CD4-positive, CD25-positive, alpha-beta regulatory T cell (primary cell): ENCODE results near the gene CMKLR1. TPM values are rescaled to one million over a fixed set of nuclear protein-coding genes. Genes with fewer than 3 reads are reported as not detected.

Experiments used
- ATAC-seq, 2 donors: fragments of 150-1000 bp; cut with Tn5 transposase; one replicate each; pipeline ENCODE4 v1.10.0; 2021; ENCODE audit warnings: low read depth in 2 of 2, moderate number of reproducible peaks in 2 of 2, moderate library complexity in 1 of 2
- DNase-seq, 3 donors: peaks; one replicate each; pipeline versions ENCODE4 v3.0.0 to v3.0.0-alpha.2; 2012 to 2022; ENCODE audit warnings: mixed read lengths in 1 of 3
- H3K27ac ChIP-seq: one replicate; pipeline ENCODE4 v1.7.0; 2013; ENCODE audit warnings: mild to moderate bottlenecking, low read length; ENCODE audit not compliant: insufficient read depth, poor library complexity, severe bottlenecking
- H3K27me3 ChIP-seq: one replicate; pipeline ENCODE4 v1.7.0; 2013; ENCODE audit warnings: low read length; ENCODE audit not compliant: control insufficient read depth, insufficient read depth
- H3K36me3 ChIP-seq: one replicate; pipeline ENCODE4 v1.7.0; 2013; ENCODE audit warnings: mild to moderate bottlenecking, low read length, moderate library complexity; ENCODE audit not compliant: control insufficient read depth, insufficient read depth
- H3K4me1 ChIP-seq: 2 replicates; pipeline ENCODE4 v1.7.0; 2013; ENCODE audit warnings: mild to moderate bottlenecking, low read length; ENCODE audit not compliant: insufficient read depth, control insufficient read depth, poor library complexity, severe bottlenecking
- H3K4me3 ChIP-seq: one replicate; pipeline ENCODE4 v1.7.0; 2013; ENCODE audit warnings: low read depth, mild to moderate bottlenecking, low read length, moderate library complexity
- H3K9me3 ChIP-seq, 2 experiments: 1 replicate in 1 of 2; 2 replicates in 1 of 2; pipeline ENCODE4 v1.7.0; 2013; ENCODE audit warnings: low read length in 2 of 2, mild to moderate bottlenecking in 1 of 2, moderate library complexity in 1 of 2; ENCODE audit not compliant: control insufficient read depth in 2 of 2
- H3K27ac Mint-ChIP-seq, 3 donors: one replicate each; pipeline ENCODE4 v1.8.0; 2020 to 2022; ENCODE audit warnings: mild to moderate bottlenecking in 3 of 3, mixed read lengths in 3 of 3, moderate library complexity in 2 of 3
- H3K27me3 Mint-ChIP-seq: one replicate; pipeline ENCODE4 v1.8.0; 2022; ENCODE audit warnings: mild to moderate bottlenecking, mixed read lengths
- H3K36me3 Mint-ChIP-seq: one replicate; pipeline ENCODE4 v1.8.0; 2020; ENCODE audit warnings: mixed read lengths
- H3K4me1 Mint-ChIP-seq, 4 donors: one replicate each; pipeline ENCODE4 v1.8.0; 2020 to 2022; ENCODE audit warnings: mixed read lengths in 4 of 4, mild to moderate bottlenecking in 1 of 4
- H3K4me3 Mint-ChIP-seq, 4 donors: one replicate each; pipeline ENCODE4 v1.8.0; 2020 to 2022; ENCODE audit warnings: mild to moderate bottlenecking in 4 of 4, mixed read lengths in 4 of 4, moderate library complexity in 3 of 4
- H3K9me3 Mint-ChIP-seq, 7 donors: one replicate each; pipeline ENCODE4 v1.8.0; 2020 to 2022; ENCODE audit warnings: mixed read lengths in 7 of 7, mild to moderate bottlenecking in 3 of 7, moderate library complexity in 2 of 7
- polyA plus RNA-seq, 4 donors: library from polyadenylated mRNA; unstranded; fragments of 300-500 nt; fragmentation: Illumina TruSeq; gene quantifications; one replicate each; pipeline ENCODE4 v1.2.3, GENCODE V29; 2021
- total RNA-seq: library from RNA; stranded (reverse); gene quantifications from one replicate; pipeline ENCODE4 v1.2.3, GENCODE V29; 2022

The CMKLR1 gene
- total and polyA plus RNA-seq, 5 donors from 2014 or later, result 0.18 to 1.6 (median 0.30) TPM

DNA sequence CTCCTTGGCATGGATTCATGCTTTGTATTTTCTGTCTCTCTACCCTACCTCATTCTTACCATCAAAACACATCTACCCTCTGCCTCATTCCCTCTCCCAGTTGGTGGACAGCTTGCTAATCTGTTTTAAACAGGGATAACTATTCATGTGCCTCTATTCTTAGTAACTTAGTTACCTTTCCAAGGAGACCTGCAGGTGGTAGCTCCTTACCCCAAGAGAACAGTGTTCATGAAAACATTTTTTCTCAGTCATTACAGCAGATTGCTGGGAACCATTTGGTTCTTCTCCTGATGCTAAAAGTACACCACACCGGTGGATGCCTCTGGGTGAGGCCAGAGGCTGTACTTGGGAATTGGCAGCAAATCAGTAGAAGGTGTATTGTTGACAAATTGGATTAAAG is 73.0 kb downstream of the CMKLR1 start:
- Histone ChIP-seq H3K36me3 (no peaks in the 10 kb centered on the region), H3K27ac (no peak overlapping the region), H3K27me3 (peaks cover 3% of the 10 kb centered on the region), H3K4me1 (no peaks in the 10 kb centered on the region), H3K9me3 (peaks cover 7 to 9% of the 10 kb centered on the region in 2 experiments), H3K4me3 (no peak overlapping the region)
- peaks cover 19% of the 10 kb centered on the region for H3K27me3 Mint-ChIP-seq
- ATAC-seq, result no peak
- no peaks in the 10 kb centered on the region for H3K4me1 Mint-ChIP-seq
- no peak for DNase-seq
- H3K9me3 Mint-ChIP-seq, result peaks cover 0 to 13% (median 2%) of the 10 kb centered on the region in 7 donors
- no peak overlapping the region for H3K4me3 Mint-ChIP-seq
- H3K27ac Mint-ChIP-seq, result no peak overlapping the region
- no peaks in the 10 kb centered on the region for H3K36me3 Mint-ChIP-seq

DNA sequence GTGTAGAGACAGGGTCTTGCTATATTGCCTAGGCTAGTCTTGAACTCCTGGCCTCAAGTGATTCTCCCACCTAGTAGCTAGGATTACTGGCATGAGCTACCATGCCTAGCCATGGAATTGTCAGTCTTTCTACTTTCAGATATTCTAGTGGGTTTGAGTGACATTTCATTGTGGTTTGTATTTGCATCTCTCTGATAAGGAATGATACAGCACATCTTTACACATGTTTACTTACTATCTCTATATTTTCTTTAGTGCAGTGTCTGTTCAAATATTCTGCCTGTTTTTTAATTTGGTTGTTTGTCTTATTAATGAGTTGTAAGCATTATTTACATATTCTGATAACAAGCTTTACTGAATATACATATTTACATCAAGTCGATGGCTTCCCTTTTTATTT is 73.6 kb downstream of the CMKLR1 start:
- Mint-ChIP-seq H3K9me3 (peaks cover 0 to 19% (median 6%) of the 10 kb centered on the region in 7 donors), H3K27ac (no peak overlapping the region), H3K4me3 (no peak overlapping the region), H3K4me1 (no peaks in the 10 kb centered on the region), H3K27me3 (peaks cover 15% of the 10 kb centered on the region), H3K36me3 (no peaks in the 10 kb centered on the region)
- Histone ChIP-seq H3K27me3 (peaks cover 3% of the 10 kb centered on the region), H3K4me1 (no peaks in the 10 kb centered on the region), H3K27ac (no peak overlapping the region), H3K4me3 (no peak overlapping the region), H3K9me3 (peaks cover 13 to 15% of the 10 kb centered on the region in 2 experiments), H3K36me3 (no peaks in the 10 kb centered on the region)
- ATAC-seq (no peak), DNase-seq (no peak)

DNA sequence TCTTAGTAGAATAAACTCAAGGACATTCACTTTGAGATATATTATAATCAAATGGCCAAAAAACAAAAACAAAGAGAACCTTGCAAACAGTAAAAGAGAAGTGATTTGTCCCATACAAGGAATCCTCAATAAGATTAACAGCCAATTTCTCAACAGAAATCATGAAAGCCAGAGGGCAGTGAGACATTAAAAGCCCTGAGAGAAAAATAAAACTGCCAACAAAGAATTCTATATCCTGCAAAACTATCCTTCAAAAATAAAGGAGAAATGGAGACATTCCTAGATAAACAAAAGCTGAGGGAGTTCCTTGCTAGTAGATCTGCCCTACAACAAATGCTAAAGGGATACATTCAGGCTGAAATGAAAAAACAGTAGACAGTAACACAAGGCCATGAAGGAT is 78.1 kb downstream of the CMKLR1 start:
- Mint-ChIP-seq H3K27ac (no peak overlapping the region), H3K4me1 (no peaks in the 10 kb centered on the region), H3K27me3 (peaks cover 6% of the 10 kb centered on the region), H3K36me3 (no peaks in the 10 kb centered on the region), H3K9me3 (peaks cover 2 to 32% (median 10%) of the 10 kb centered on the region in 7 donors), H3K4me3 (no peak overlapping the region)
- Histone ChIP-seq H3K36me3 (no peaks in the 10 kb centered on the region), H3K27me3 (peaks cover 2% of the 10 kb centered on the region), H3K4me3 (no peak overlapping the region), H3K9me3 (peaks cover 23 to 27% of the 10 kb centered on the region in 2 experiments), H3K4me1 (no peaks in the 10 kb centered on the region), H3K27ac (no peak overlapping the region)
- ATAC-seq (no peak), DNase-seq (no peak)

DNA sequence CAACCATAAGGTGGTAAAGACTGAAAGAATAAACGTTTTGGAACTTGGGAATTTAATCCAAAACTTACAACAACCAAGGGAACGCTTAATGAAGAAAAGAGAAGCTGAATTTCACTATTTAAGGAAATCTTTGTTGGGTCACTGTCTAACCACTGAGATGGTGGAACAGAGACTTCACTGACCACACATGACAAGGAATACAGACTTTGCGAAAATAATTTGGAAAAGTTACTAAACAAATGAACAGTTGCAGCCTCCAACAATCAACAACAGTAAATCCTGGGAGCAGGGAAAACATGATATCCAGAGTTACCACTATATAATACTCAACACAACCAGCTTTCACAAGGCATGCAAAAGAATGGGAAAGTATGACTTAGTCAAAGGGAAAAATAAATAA is 79.1 kb downstream of the CMKLR1 start:
- Mint-ChIP-seq H3K36me3 (no peaks in the 10 kb centered on the region), H3K27ac (no peak overlapping the region), H3K4me3 (no peak overlapping the region), H3K4me1 (no peaks in the 10 kb centered on the region), H3K9me3 (peaks cover 3 to 32% (median 9%) of the 10 kb centered on the region in 7 donors), H3K27me3 (peaks cover 6% of the 10 kb centered on the region)
- no peaks in the 10 kb centered on the region for H3K36me3 ChIP-seq
- H3K9me3 ChIP-seq, result peaks cover 23 to 27% of the 10 kb centered on the region in 2 experiments
- no peak for DNase-seq
- no peaks in the 10 kb centered on the region for H3K4me1 ChIP-seq
- no peak overlapping the region for H3K27ac ChIP-seq
- no peak overlapping the region for H3K4me3 ChIP-seq
- ATAC-seq, result no peak
- peaks cover 2% of the 10 kb centered on the region for H3K27me3 ChIP-seq

DNA sequence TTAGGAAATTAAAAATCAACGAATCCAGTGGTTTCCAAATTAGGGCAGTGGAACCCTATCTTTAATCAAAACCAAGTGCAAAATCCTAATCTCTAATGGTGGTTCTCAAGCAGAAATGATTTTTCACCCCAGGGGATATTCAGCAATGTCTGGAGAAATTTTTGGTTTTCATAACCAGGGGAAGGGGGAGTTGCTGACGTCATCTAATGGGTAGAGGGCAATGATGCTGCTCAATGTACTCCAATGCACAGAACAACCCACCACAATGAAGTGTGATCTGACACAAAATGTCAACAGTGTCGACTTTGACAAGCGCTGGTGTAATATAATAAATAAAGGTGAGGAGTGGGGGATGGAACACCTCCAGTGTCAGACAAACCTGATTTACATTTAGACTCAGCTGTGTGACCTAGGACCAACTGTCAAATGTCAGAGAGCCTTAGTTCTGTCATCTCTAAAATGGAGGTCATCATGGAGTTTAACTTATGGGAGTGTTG is 81.5 kb downstream of the CMKLR1 start:
- no peaks in the 10 kb centered on the region for H3K36me3 Mint-ChIP-seq
- peaks cover 0 to 7% (median 0%) of the 10 kb centered on the region in 4 donors for H3K4me1 Mint-ChIP-seq
- DNase-seq (no peak), ATAC-seq (no peak)
- H3K9me3 ChIP-seq, result peaks cover 23 to 27% of the 10 kb centered on the region in 2 experiments
- H3K4me3 ChIP-seq, result no peak overlapping the region
- peaks cover 3 to 31% (median 9%) of the 10 kb centered on the region in 7 donors for H3K9me3 Mint-ChIP-seq
- H3K27ac Mint-ChIP-seq, result no peak overlapping the region
- H3K27me3 ChIP-seq, result peaks cover 2% of the 10 kb centered on the region
- H3K4me1 ChIP-seq, result peaks cover 8% of the 10 kb centered on the region
- H3K27ac ChIP-seq, result no peak overlapping the region
- H3K4me3 Mint-ChIP-seq, result no peak overlapping the region
- no peaks in the 10 kb centered on the region for H3K36me3 ChIP-seq
- no peaks in the 10 kb centered on the region for H3K27me3 Mint-ChIP-seq

DNA sequence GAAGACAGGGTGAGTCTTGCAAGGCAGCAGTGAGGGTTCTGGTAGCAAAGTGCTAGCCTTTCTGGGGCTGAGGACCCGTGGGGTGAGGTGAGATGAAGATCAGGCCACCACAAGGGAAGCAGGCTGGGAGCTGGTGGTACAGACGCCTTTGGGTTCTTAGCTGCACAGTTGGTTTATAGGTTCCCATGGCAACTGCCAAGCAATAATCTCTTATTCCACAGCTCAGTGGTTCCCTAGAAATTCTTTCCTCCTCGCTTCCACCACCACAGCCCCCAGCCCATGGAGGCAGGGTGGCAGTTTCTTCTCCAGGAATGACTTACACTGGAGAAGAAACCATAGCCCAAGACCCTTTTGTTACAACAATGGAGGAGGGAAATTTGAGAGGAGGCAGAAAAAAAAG is 82.1 kb downstream of the CMKLR1 start:
- Histone ChIP-seq H3K36me3 (no peaks in the 10 kb centered on the region), H3K27ac (no peak overlapping the region), H3K9me3 (peaks cover 22 to 27% of the 10 kb centered on the region in 2 experiments), H3K27me3 (peaks cover 2% of the 10 kb centered on the region), H3K4me1 (peaks cover 8% of the 10 kb centered on the region), H3K4me3 (no peak overlapping the region)
- Mint-ChIP-seq H3K4me1 (peaks cover 0 to 11% (median 0%) of the 10 kb centered on the region in 4 donors), H3K27me3 (no peaks in the 10 kb centered on the region), H3K9me3 (peaks cover 2 to 28% (median 9%) of the 10 kb centered on the region in 7 donors), H3K4me3 (no peak overlapping the region), H3K27ac (no peak overlapping the region), H3K36me3 (no peaks in the 10 kb centered on the region)
- ATAC-seq, result no peak
- DNase-seq, result no peak

DNA sequence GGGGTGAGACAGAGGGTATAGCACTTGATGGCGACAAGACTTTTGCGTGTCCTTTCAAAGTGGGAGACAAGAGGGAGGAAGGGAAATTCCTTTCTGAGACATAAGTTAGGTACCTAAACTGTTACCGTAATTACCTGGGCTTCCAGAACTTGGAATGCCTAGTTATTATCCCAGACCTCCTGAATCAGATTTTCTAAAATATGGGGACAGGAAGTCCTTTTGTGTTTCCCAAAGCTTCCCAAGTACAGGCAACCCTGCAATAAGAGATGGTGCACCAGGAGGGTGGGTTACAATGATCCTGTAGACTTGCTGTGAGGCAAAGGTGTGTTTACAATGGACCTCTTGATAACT is 83.9 kb downstream of the CMKLR1 start:
- no peak for ATAC-seq
- Mint-ChIP-seq H3K4me1 (peaks cover 0 to 11% (median 0%) of the 10 kb centered on the region in 4 donors), H3K27me3 (peaks cover 3% of the 10 kb centered on the region), H3K27ac (no peak overlapping the region), H3K9me3 (peaks cover 0 to 11% (median 5%) of the 10 kb centered on the region in 7 donors), H3K36me3 (no peaks in the 10 kb centered on the region), H3K4me3 (no peak overlapping the region)
- DNase-seq, result no peak
- no peaks in the 10 kb centered on the region for H3K36me3 ChIP-seq
- H3K4me3 ChIP-seq, result no peak overlapping the region
- H3K27ac ChIP-seq, result no peak overlapping the region
- H3K9me3 ChIP-seq, result peaks cover 6 to 11% of the 10 kb centered on the region in 2 experiments
- peaks cover 8% of the 10 kb centered on the region for H3K4me1 ChIP-seq
- peaks cover 2% of the 10 kb centered on the region for H3K27me3 ChIP-seq

DNA sequence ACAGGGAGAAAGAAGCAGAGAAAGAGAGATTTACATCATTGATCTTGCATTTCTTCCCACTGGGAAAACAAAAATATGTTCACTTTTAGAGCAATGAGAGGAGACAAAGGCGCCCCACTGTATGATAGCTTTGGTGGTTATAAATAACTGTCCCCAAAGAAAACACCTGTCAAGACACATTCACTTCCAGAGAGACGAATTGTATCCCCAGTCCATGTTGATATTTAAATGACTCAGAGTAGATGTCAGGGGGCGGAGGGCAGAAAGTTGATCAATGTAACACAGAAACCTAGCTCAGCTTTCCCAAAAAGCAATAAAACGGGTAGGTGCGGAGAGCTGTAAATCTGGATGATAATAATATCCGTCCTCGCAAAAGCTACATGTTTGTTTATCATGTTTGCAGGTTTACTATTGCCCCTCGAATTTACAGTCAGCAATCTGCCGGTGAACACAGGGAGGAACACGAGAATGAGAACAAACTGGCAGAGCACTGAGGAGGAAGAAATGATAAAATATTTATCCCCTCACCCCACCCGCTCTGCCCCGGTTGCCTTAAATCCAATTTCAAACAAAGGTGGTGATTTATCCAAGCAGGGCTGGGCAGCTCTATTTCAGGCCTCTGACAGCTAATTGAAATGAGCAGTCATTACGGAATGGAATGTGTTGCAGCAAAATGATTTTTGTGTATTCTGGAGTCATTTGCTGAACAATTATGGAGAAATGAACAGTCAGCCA is 84.4 kb downstream of the CMKLR1 start:
- peaks cover 0 to 8% (median 4%) of the 10 kb centered on the region in 7 donors for H3K9me3 Mint-ChIP-seq
- DNase-seq (no peak), ATAC-seq (no peak)
- Histone ChIP-seq H3K36me3 (no peaks in the 10 kb centered on the region), H3K27ac (no peak overlapping the region), H3K9me3 (peaks cover under 1 to 7% of the 10 kb centered on the region in 2 experiments), H3K27me3 (peaks cover 2% of the 10 kb centered on the region), H3K4me1 (peaks cover 8% of the 10 kb centered on the region), H3K4me3 (no peak overlapping the region)
- peaks cover 0 to 11% (median 0%) of the 10 kb centered on the region in 4 donors for H3K4me1 Mint-ChIP-seq
- H3K36me3 Mint-ChIP-seq, result no peaks in the 10 kb centered on the region
- H3K27ac Mint-ChIP-seq, result peak overlapping the region in 1 of 3 donors; percentile 11
- H3K27me3 Mint-ChIP-seq, result peaks cover 6% of the 10 kb centered on the region
- no peak overlapping the region for H3K4me3 Mint-ChIP-seq
